ENCODE results near the gene CDK19.
"Not testable (repeated sequence)": the region's sequence is repeated elsewhere in the genome, so short reads cannot be mapped to it uniquely, and the experiment has no call there.

Gene CDK19

GRCh38 chr6:110600640-110601039 is 214.6 kb downstream of the CDK19 start:
- not testable (repeated sequence) for H2AFZ ChIP-seq (ENCODE audit: insufficient read depth, low read length, poor library complexity); DNase-seq; H3K9me3 ChIP-seq (ENCODE audit: insufficient read depth, low read depth, low read length); H3K9ac ChIP-seq (ENCODE audit: low read length); H4K8ac ChIP-seq (ENCODE audit: low read depth, low read length); H4K12ac ChIP-seq (ENCODE audit: low read depth, low read length); H3K4me3 ChIP-seq (ENCODE audit: low read depth, low read length); H3K79me2 ChIP-seq (ENCODE audit: control insufficient read depth, insufficient read depth, low read length, poor library complexity); H2AK5ac ChIP-seq (ENCODE audit: low read length); H3K79me1 ChIP-seq (ENCODE audit: low read length); H3K18ac ChIP-seq (ENCODE audit: low read length); H3K4me2 ChIP-seq (ENCODE audit: low read length); H2BK120ac ChIP-seq (ENCODE audit: insufficient read depth, low read length, poor library complexity); H3K4me1 ChIP-seq (ENCODE audit: control insufficient read depth in 1 of 2, insufficient read depth in 2 of 2, low read length in 2 of 2); H2BK5ac ChIP-seq (ENCODE audit: low read depth, low read length, poor library complexity); H3K4ac ChIP-seq (ENCODE audit: low read depth, low read length); H3K23ac ChIP-seq (ENCODE audit: low read length); H3K36me3 ChIP-seq (ENCODE audit: control insufficient read depth in 1 of 2, insufficient read depth in 2 of 2, low read length in 2 of 2); H2BK12ac ChIP-seq (ENCODE audit: low read length); H3K27me3 ChIP-seq (ENCODE audit: insufficient read depth, low read length); H3K27ac ChIP-seq (ENCODE audit: low read depth, low read length); H4K91ac ChIP-seq (ENCODE audit: low read depth, low read length); H3K14ac ChIP-seq (ENCODE audit: low read length)
- WGBS (ENCODE audit: extremely low coverage, insufficient coverage, insufficient read length), result no CpG with 5 or more reads among the region's 3 CpGs

- no peak overlapping the region for H4K91ac ChIP-seq (ENCODE audit: low read depth, low read length)
- H3K18ac ChIP-seq (ENCODE audit: low read length), result no peak overlapping the region
- H3K27ac ChIP-seq (ENCODE audit: low read depth, low read length), result no peak overlapping the region
- H4K8ac ChIP-seq (ENCODE audit: low read depth, low read length), result no peak overlapping the region
- H3K4me2 ChIP-seq (ENCODE audit: low read length), result no peak overlapping the region
- H3K4ac ChIP-seq (ENCODE audit: low read depth, low read length), result no peak overlapping the region
- no peak for DNase-seq
- no peak overlapping the region for H3K4me3 ChIP-seq (ENCODE audit: low read depth, low read length)
- H3K9ac ChIP-seq (ENCODE audit: low read length), result no peak overlapping the region
- H4K12ac ChIP-seq (ENCODE audit: low read depth, low read length), result no peak overlapping the region
- no CpG with 5 or more reads among the region's 3 CpGs for WGBS (ENCODE audit: extremely low coverage, insufficient coverage, insufficient read length)
- no peak overlapping the region for H2BK5ac ChIP-seq (ENCODE audit: low read depth, low read length, poor library complexity)
- no peak overlapping the region for H2AK5ac ChIP-seq (ENCODE audit: low read length)
- no peak overlapping the region for H2BK12ac ChIP-seq (ENCODE audit: low read length)
- H3K27me3 ChIP-seq (ENCODE audit: insufficient read depth, low read length), result no peaks in the 10 kb centered on the region
- no peaks in the 10 kb centered on the region for H3K9me3 ChIP-seq (ENCODE audit: insufficient read depth, low read depth, low read length)
- no peaks in the 10 kb centered on the region for H3K36me3 ChIP-seq (ENCODE audit: control insufficient read depth in 1 of 2, insufficient read depth in 2 of 2, low read length in 2 of 2)
- H2BK120ac ChIP-seq (ENCODE audit: insufficient read depth, low read length, poor library complexity), result no peak overlapping the region
- H3K4me1 ChIP-seq (ENCODE audit: control insufficient read depth in 1 of 2, insufficient read depth in 2 of 2, low read length in 2 of 2), result no peaks in the 10 kb centered on the region
- H3K79me1 ChIP-seq (ENCODE audit: low read length), result no peaks in the 10 kb centered on the region
- H3K79me2 ChIP-seq (ENCODE audit: control insufficient read depth, insufficient read depth, low read length, poor library complexity), result no peaks in the 10 kb centered on the region
- H2AFZ ChIP-seq (ENCODE audit: insufficient read depth, low read length, poor library complexity), result no peak overlapping the region
- H3K14ac ChIP-seq (ENCODE audit: low read length), result no peak overlapping the region
- no peak overlapping the region for H3K23ac ChIP-seq (ENCODE audit: low read length)
Measured at GRCh38 chr6:110597761-110598160, 217.5 kb downstream of the CDK19 start.

GRCh38 chr6:110596354-110596753 is 218.9 kb downstream of the CDK19 start:
- no peak overlapping the region for H3K23ac ChIP-seq (ENCODE audit: low read length)
- no peak overlapping the region for H3K9ac ChIP-seq (ENCODE audit: low read length)
- H3K27ac ChIP-seq (ENCODE audit: low read depth, low read length), result no peak overlapping the region
- no peak overlapping the region for H2BK5ac ChIP-seq (ENCODE audit: low read depth, low read length, poor library complexity)
- no peak for DNase-seq
- H4K91ac ChIP-seq (ENCODE audit: low read depth, low read length), result no peak overlapping the region
- no peak overlapping the region for H2BK12ac ChIP-seq (ENCODE audit: low read length)
- H3K4me1 ChIP-seq (ENCODE audit: control insufficient read depth in 1 of 2, insufficient read depth in 2 of 2, low read length in 2 of 2), result no peaks in the 10 kb centered on the region
- no peak overlapping the region for H2BK120ac ChIP-seq (ENCODE audit: insufficient read depth, low read length, poor library complexity)
- no peaks in the 10 kb centered on the region for H3K79me2 ChIP-seq (ENCODE audit: control insufficient read depth, insufficient read depth, low read length, poor library complexity)
- no peak overlapping the region for H3K4ac ChIP-seq (ENCODE audit: low read depth, low read length)
- no peak overlapping the region for H3K18ac ChIP-seq (ENCODE audit: low read length)
- WGBS (ENCODE audit: extremely low coverage, insufficient coverage, insufficient read length), result no CpG with 5 or more reads among the region's 3 CpGs
- no peak overlapping the region for H4K8ac ChIP-seq (ENCODE audit: low read depth, low read length)
- no peaks in the 10 kb centered on the region for H3K9me3 ChIP-seq (ENCODE audit: insufficient read depth, low read depth, low read length)
- H3K4me2 ChIP-seq (ENCODE audit: low read length), result no peak overlapping the region
- no peaks in the 10 kb centered on the region for H3K79me1 ChIP-seq (ENCODE audit: low read length)
- no peak overlapping the region for H3K14ac ChIP-seq (ENCODE audit: low read length)
- H4K12ac ChIP-seq (ENCODE audit: low read depth, low read length), result no peak overlapping the region
- no peaks in the 10 kb centered on the region for H3K27me3 ChIP-seq (ENCODE audit: insufficient read depth, low read length)
- no peak overlapping the region for H2AK5ac ChIP-seq (ENCODE audit: low read length)
- no peak overlapping the region for H2AFZ ChIP-seq (ENCODE audit: insufficient read depth, low read length, poor library complexity)
- no peak overlapping the region for H3K4me3 ChIP-seq (ENCODE audit: low read depth, low read length)
- no peaks in the 10 kb centered on the region for H3K36me3 ChIP-seq (ENCODE audit: control insufficient read depth in 1 of 2, insufficient read depth in 2 of 2, low read length in 2 of 2)

- H3K36me3 ChIP-seq (ENCODE audit: control insufficient read depth in 1 of 2, insufficient read depth in 2 of 2, low read length in 2 of 2), result no peaks in the 10 kb centered on the region
- H3K4me1 ChIP-seq (ENCODE audit: control insufficient read depth in 1 of 2, insufficient read depth in 2 of 2, low read length in 2 of 2), result no peaks in the 10 kb centered on the region
- H2BK5ac ChIP-seq (ENCODE audit: low read depth, low read length, poor library complexity), result no peak overlapping the region
- H3K23ac ChIP-seq (ENCODE audit: low read length), result no peak overlapping the region
- H3K4ac ChIP-seq (ENCODE audit: low read depth, low read length), result no peak overlapping the region
- no peak overlapping the region for H3K4me2 ChIP-seq (ENCODE audit: low read length)
- no peaks in the 10 kb centered on the region for H3K27me3 ChIP-seq (ENCODE audit: insufficient read depth, low read length)
- no peak overlapping the region for H3K18ac ChIP-seq (ENCODE audit: low read length)
- no peak overlapping the region for H3K27ac ChIP-seq (ENCODE audit: low read depth, low read length)
- H3K9me3 ChIP-seq (ENCODE audit: insufficient read depth, low read depth, low read length), result no peaks in the 10 kb centered on the region
- DNase-seq, result peak in 1 of 2 donors; percentile 20
- no peak overlapping the region for H2BK12ac ChIP-seq (ENCODE audit: low read length)
- H2AK5ac ChIP-seq (ENCODE audit: low read length), result no peak overlapping the region
- no peak overlapping the region for H4K91ac ChIP-seq (ENCODE audit: low read depth, low read length)
- no peak overlapping the region for H3K14ac ChIP-seq (ENCODE audit: low read length)
- no peak overlapping the region for H2BK120ac ChIP-seq (ENCODE audit: insufficient read depth, low read length, poor library complexity)
- H3K79me1 ChIP-seq (ENCODE audit: low read length), result no peaks in the 10 kb centered on the region
- H3K79me2 ChIP-seq (ENCODE audit: control insufficient read depth, insufficient read depth, low read length, poor library complexity), result no peaks in the 10 kb centered on the region
- no peak overlapping the region for H3K9ac ChIP-seq (ENCODE audit: low read length)
- no peak overlapping the region for H2AFZ ChIP-seq (ENCODE audit: insufficient read depth, low read length, poor library complexity)
- no peak overlapping the region for H4K12ac ChIP-seq (ENCODE audit: low read depth, low read length)
- no peak overlapping the region for H4K8ac ChIP-seq (ENCODE audit: low read depth, low read length)
- no CpG with 5 or more reads among the region's 2 CpGs for WGBS (ENCODE audit: extremely low coverage, insufficient coverage, insufficient read length)
- H3K4me3 ChIP-seq (ENCODE audit: low read depth, low read length), result no peak overlapping the region
Measured at GRCh38 chr6:110595112-110595511, 220.2 kb downstream of the CDK19 start.

All from trophoblast cell (in vitro differentiated cells and primary cell).